GM21381 (cell line): ENCODE data around the gene ALK.

Experiments used
- ATAC-seq: cut with Tn5 transposase; IDR thresholded peaks from one replicate; pipeline ENCODE4 v1.9.1; 2021; ENCODE audit warnings: mild to moderate bottlenecking, moderate library complexity; ENCODE audit not compliant: unreplicated experiment

Gene ALK

GRCh38 chr2:29426354-29426753, 495.0 kb downstream of the ALK start:
- ATAC-seq: no peak

GRCh38 chr2:29425866-29426265, 495.5 kb downstream of the ALK start:
- ATAC-seq: no peak

- no peak for ATAC-seq
Observed at GRCh38 chr2:29423061-29423666, 498.2 kb downstream of the ALK start.

- no peak for ATAC-seq
Observed at GRCh38 chr2:29420999-29421782, 500.2 kb downstream of the ALK start.

GRCh38 chr2:29420464-29420863, 500.9 kb downstream of the ALK start:
- no peak for ATAC-seq

GRCh38 chr2:29417630-29418029, 503.8 kb downstream of the ALK start:
- no peak for ATAC-seq

GRCh38 chr2:29412197-29412925, 509.0 kb downstream of the ALK start:
- no peak for ATAC-seq

- ATAC-seq: no peak
Observed at GRCh38 chr2:29405707-29406106, 515.7 kb downstream of the ALK start.

- ATAC-seq: no peak
Observed at GRCh38 chr2:29405266-29405665, 516.1 kb downstream of the ALK start.

GRCh38 chr2:29401994-29402393, 519.4 kb downstream of the ALK start:
- no peak for ATAC-seq

GRCh38 chr2:29400930-29401653, 520.3 kb downstream of the ALK start:
- no peak for ATAC-seq

GRCh38 chr2:29398384-29399237, 522.8 kb downstream of the ALK start:
- ATAC-seq: no peak

- ATAC-seq: no peak
Observed at GRCh38 chr2:29397713-29398112, 523.7 kb downstream of the ALK start.

- ATAC-seq: no peak
Observed at GRCh38 chr2:29397039-29397438, 524.3 kb downstream of the ALK start.

GRCh38 chr2:29394981-29395350, 526.4 kb downstream of the ALK start:
- ATAC-seq: no peak

- no peak for ATAC-seq
Observed at GRCh38 chr2:29394311-29394980, 526.9 kb downstream of the ALK start.

GRCh38 chr2:29393676-29394075, 527.7 kb downstream of the ALK start:
- ATAC-seq: no peak

- ATAC-seq: no peak
Observed at GRCh38 chr2:29392774-29393173, 528.6 kb downstream of the ALK start.

- ATAC-seq: no peak
Observed at GRCh38 chr2:29390136-29390535, 531.2 kb downstream of the ALK start.

- no peak for ATAC-seq
Observed at GRCh38 chr2:29389686-29390085, 531.7 kb downstream of the ALK start.
